MG63 (cell line): ENCODE data around the gene NME9. TPM values are rescaled to one million over a fixed set of nuclear protein-coding genes. Genes with fewer than 3 reads are reported as not detected.

Experiments used
- DNase-seq: peaks from one replicate; pipeline ENCODE4 v3.0.0-alpha.2; 2020
- H3K27me3 ChIP-seq: fragments of 250-450 bp; sonication (Bioruptor Pico); 2 replicates; pipeline ENCODE4 v1.5.1; 2020; ENCODE audit warnings: mild to moderate bottlenecking, moderate library complexity
- H3K36me3 ChIP-seq: fragments of 250-450 bp; sonication (Bioruptor Pico); 2 replicates; pipeline ENCODE4 v1.5.1; 2020; ENCODE audit warnings: mild to moderate bottlenecking, moderate library complexity
- H3K4me3 ChIP-seq: fragments of 250-450 bp; sonication (Bioruptor Pico); 2 replicates; pipeline ENCODE4 v1.5.1; 2020; ENCODE audit warnings: mild to moderate bottlenecking, moderate library complexity
- H3K9me3 ChIP-seq: fragments of 250-450 bp; sonication (Bioruptor Pico); 2 replicates; pipeline ENCODE4 v1.5.1; 2020; ENCODE audit warnings: mild to moderate bottlenecking, moderate library complexity
- total RNA-seq: library from RNA; depleted of rRNA; stranded (reverse); fragments of >200 nt; shearing (Covaris generic); gene quantifications from 2 replicates; pipeline ENCODE4 v1.2.3, GENCODE V29; 2014; ENCODE audit warnings: low replicate concordance

NME9 gene
- total RNA-seq, 1 experiment from 2014 or later = 3.1 TPM

DNA sequence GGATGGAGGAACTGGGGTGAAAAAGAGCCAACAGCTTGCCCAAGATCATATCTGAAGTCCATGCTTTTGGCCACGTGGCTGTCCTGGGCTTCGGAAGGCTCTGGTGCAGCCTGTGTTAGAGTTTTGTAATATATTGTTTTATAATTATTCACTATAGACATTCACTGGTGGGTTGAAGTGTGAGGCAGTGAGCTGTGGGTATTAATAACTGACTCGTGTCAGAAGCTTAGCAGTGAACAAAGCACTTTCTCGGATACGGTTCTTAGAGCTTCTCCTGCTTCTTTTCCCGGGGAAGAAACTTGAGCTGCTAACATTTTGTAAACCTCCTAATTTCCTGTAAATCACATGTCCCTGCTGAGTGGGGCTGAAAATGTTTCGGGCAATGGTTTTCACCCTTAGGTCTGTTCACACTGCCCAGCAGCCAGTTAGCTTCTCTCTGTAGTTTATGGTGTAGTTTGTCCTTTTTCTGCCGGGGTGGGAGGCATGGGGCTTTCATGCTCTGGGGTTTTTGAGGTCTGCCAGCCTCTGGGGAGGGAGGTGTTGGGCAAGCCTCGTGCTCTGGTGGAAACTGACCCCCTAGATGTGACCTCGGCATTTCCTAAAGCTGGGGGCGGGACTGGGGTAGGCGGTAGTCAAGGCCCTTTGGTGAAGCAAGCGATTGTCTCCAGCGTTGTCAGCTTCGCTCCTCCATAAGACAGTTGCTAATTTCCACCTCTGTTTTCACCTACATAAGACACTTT is 20.4 kb upstream of the NME9 start:
- Histone ChIP-seq H3K27me3 (no peaks in the 10 kb centered on the region), H3K36me3 (no peaks in the 10 kb centered on the region)
- DNase-seq = no peak

DNA sequence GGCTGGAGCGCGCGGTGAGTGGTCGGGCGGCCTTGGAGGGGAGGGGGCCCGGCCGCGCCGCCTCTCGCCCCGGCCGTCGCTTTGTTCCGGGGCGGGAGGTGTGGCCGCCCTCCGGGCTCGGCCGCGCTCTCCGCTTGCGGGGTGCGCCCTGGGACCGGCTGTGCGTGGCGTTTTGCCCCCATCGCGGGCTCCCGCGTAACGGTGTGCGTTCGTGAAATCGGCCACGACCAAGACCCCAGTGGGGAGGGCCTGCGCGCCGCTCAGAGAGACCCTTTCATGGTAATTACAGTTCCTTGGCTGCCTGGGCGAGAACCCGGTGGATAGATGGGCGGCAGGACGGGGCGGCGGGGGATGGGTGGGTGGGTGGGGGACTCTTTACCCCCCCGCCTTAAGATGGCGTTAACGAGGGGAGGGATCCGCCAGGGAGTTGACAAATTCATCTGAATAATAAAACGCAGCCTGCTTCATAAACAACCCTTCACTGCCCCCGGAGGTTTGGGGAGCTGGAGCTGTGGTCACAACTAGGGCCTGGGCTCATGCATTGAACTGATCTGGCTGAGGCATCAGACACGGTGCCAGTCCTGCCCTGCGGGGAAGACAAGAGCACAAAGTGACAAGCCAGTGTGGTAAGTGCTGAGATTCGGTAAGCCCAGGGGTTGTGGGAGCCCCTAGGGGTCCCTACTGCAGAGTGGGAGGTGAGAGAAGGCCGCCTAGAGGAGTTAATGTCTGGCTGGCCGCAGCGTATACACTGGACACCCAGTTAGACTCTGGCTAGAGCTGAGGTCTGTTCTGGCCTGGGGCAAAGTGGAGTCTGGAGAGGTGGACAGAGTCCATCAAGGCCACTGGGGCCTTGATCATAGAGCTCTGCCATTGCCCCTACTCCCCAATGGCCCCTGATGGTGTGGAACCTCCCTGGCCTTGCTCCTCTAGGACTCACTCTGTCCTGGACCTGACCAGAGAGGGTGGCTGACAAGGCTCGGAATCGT is 19.4 kb upstream of the NME9 start:
- H3K36me3 ChIP-seq = no peaks in the 10 kb centered on the region
- no peak for DNase-seq
- H3K27me3 ChIP-seq = no peaks in the 10 kb centered on the region
- H3K4me3 ChIP-seq = peak overlapping the region; percentile 52
- 0 out of 2 replicates have a peak, but pooled peaks cover 2% of the 10 kb centered on the region for H3K9me3 ChIP-seq

More for the DNA sequence above, 20.4 kb upstream of the NME9 start:
- H3K9me3 ChIP-seq = 0 out of 2 replicates have a peak, but pooled peaks cover 2% of the 10 kb centered on the region
- H3K4me3 ChIP-seq = no peak overlapping the region

DNA sequence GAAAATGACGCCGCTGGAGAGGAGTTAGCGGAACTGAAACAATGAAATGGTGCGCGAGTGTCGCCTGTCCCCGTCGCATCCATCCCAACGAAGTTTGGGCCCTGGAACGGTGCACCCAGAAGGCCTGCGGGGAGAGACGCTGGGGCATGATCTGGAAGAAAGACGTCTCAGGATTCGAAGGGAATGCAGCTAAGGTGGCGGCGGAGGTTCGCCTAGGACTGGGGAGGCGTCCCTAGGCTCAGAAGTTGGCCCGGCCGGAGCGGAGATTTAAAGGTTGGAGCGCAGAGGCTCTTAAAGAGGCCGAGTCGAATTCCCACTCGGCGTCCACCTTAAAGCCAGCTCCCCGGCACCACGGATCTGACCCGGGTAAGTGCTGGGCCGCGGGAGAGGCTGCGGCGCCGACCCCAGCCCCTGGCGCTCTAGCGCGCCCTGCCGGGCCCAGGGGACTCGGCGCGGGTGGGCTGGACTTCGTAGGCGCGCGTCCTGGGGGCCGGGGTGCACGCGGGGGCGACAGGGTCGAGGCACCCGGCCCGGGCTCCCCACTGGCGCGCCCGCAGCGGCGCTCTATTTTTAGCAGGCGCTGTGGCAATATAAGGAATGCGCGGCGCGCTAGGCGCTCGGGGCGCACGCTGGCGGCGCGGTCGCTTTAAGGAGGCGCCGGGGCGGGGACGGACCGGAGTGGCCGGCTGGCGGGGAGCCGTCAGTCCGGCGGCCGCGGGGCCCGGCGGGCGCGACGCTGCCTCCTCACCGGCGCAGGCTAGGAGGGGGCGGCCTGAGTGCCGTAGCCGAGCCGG is 18.5 kb upstream of the NME9 start, which contains the start of gene MRAS:
MRAS (plus strand) TSS at position 620 of the 794 bp plus-strand sequence. CDS start 24,305 bp downstream, outside the sequence.
- Histone ChIP-seq H3K9me3 (0 out of 2 replicates have a peak, but pooled peaks cover 2% of the 10 kb centered on the region), H3K27me3 (no peaks in the 10 kb centered on the region), H3K4me3 (peak within 1 kb of the TSS; percentile 52), H3K36me3 (no peaks in the 10 kb centered on the region)
- DNase-seq = peak; percentile 75

DNA sequence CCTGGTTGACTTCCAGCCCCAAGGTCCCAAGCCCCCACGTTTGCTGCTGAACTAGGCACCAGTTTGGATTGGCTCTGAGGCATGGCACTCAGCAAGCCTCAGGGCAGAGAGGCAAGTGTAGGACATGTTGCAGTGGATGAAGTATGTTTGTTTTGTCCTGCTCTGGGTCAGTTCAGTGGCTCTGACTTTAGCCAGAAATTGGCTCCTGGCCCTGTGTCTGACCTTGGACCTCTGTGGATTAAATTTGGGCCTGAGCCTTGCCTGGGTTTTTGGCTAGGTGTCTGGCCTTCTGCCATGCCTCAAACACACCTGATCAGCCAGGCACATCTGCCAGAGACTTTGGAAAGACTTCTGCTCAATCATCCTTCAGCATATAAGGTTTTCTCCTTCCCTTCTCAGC is 15.1 kb upstream of the NME9 start:
- Histone ChIP-seq H3K9me3 (0 out of 2 replicates have a peak, but pooled peaks cover 2% of the 10 kb centered on the region), H3K4me3 (no peak overlapping the region), H3K27me3 (no peaks in the 10 kb centered on the region), H3K36me3 (no peaks in the 10 kb centered on the region)
- DNase-seq = no peak

DNA sequence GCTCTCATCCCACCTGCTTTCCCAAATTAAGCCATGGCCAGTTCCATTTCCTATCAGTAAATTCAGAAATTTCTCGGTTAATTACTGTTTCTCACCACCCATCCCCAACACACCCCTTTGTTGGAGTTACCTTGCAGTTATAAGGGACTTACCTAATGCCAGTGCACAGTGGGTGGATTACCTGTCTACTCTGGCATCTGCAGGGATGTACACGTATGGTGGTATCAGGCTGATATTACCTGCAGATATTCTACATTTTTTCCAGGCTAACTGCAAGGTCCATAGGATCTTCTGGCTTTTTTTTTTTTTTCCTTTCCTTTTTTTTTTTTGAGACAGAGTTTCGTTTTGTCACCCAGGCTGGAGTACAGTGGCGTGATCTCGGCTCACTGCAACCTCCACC is 10.9 kb upstream of the NME9 start:
- H3K4me3 ChIP-seq = no peak overlapping the region
- H3K36me3 ChIP-seq = no peaks in the 10 kb centered on the region
- no peaks in the 10 kb centered on the region for H3K27me3 ChIP-seq
- no peaks in the 10 kb centered on the region for H3K9me3 ChIP-seq
- no peak for DNase-seq

DNA sequence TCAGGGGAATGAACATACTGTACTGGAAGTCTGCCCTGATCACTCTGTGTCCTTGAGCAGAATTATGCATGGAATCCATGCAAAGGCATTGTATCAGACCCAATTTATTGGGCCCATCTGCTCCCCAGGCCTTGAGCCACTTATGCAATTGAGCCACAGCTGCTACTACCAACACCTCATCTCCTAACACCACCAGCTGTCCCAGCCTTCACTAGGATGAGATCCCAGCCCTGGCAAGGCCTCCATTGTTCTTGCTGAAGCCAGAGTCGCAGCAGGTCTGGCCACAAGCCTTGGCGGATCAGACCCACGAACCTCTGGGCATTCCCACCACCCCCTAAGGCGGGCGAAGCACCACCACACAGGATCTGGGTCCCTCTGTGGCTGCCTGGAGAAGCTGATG is 9.2 kb upstream of the NME9 start:
- H3K9me3 ChIP-seq = no peaks in the 10 kb centered on the region
- DNase-seq = no peak
- no peak overlapping the region for H3K4me3 ChIP-seq

DNA sequence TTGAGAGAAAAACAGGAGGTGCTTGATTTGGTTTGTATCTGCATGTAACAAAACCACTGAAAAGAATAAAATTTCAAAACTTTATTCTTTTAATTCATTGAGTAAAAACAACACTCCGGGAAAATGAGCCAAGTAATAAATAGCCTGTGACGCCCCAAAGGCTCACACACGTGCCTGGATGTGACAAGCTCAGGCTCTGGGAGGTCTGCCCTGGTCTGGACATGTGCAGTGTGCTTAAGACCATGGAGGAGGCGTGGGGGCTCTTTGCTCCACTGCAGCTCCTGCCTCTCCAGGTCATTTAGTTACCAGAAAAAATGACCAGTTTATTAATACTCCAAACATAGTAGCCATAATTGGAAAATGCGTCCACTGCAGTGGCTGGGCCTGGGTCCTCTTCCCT is 8.6 kb upstream of the NME9 start:
- no peak overlapping the region for H3K4me3 ChIP-seq
- H3K9me3 ChIP-seq = no peaks in the 10 kb centered on the region
- peaks cover 14% of the 10 kb centered on the region for H3K27me3 ChIP-seq
- no peak for DNase-seq
- no peaks in the 10 kb centered on the region for H3K36me3 ChIP-seq

More for the DNA sequence above, 9.2 kb upstream of the NME9 start:
- Histone ChIP-seq H3K27me3 (peaks cover 11% of the 10 kb centered on the region), H3K36me3 (no peaks in the 10 kb centered on the region)

DNA sequence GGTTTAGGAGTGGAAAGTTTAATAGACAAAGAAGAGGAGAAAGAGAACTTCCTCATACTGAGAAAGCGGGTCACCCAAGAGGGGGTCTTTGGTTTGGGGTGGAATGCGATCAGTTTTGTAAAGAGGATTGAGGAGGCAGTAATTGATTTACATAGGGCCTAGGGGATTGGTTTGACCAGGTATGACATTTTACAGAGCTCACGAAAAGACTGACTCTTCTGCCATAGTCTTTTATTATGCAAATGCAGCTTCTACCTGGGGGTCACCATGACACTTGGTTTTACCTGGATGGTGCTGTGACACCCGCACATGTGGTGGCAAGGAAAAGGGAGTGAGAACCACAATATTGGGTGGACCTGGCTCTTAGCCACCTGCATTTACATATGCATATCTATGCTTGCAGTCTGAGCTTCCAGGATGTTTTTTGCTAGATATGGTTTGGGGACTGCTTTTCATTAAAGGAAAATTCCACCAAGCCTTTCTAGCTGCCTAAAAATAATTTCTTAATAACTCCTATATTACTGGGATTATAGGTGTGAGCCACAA is 6.9 kb upstream of the NME9 start:
- Histone ChIP-seq H3K4me3 (no peak overlapping the region), H3K27me3 (peaks cover 21% of the 10 kb centered on the region), H3K36me3 (no peaks in the 10 kb centered on the region), H3K9me3 (no peaks in the 10 kb centered on the region)
- DNase-seq = no peak

DNA sequence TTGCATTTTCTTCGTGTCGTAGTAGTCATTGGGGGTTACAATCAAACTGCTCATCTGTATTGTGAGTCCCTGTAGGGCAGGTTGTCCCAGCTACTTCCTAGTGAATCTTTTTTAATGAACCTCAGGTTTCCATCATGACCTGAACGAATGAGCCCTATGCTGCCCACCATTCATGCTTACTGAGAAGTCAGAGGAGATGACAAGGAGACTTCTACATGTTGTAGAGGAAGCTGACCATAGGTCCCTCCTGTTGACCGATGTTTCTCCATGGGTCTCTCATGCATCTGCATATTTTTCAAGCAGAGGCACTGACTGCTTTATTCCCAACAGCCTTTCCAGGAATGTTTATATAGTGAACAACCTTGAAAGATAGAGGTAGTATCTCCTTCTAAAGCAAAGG is 5.0 kb upstream of the NME9 start:
- H3K4me3 ChIP-seq = no peak overlapping the region
- H3K36me3 ChIP-seq = no peaks in the 10 kb centered on the region
- H3K9me3 ChIP-seq = no peaks in the 10 kb centered on the region
- no peak for DNase-seq
- H3K27me3 ChIP-seq = peaks cover 29% of the 10 kb centered on the region

DNA sequence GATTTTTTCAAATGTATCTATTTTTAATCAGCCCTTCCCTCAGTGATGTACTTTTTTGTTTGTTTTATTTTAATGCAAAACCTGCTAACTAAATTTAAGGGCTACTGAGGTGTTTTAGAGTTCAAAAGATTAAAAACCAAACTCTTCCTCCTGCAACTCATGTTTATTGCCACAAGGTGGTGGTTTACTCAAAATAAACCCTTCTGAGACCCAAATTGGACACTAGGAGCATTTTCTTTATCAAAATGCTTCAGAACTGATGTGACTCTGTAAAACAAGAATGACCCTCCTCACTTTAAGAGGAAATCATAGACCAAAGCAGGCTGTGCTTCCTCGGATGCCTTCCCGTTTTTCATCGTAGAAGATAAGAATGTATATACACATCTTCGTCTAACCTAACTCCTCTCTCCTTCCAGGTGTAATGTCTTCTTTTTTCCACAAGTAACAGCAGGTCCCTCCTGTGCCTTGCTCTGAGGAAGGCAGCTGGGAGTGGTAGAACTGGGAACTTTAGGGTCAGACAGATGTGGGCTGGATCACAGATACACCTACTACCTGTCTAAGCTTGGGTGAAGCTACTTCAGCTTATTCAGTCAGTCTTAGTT is 2.9 kb upstream of the NME9 start:
- H3K4me3 ChIP-seq = no peak overlapping the region
- no peaks in the 10 kb centered on the region for H3K9me3 ChIP-seq
- H3K27me3 ChIP-seq = peaks cover 36% of the 10 kb centered on the region
- no peak for DNase-seq
- H3K36me3 ChIP-seq = no peaks in the 10 kb centered on the region

DNA sequence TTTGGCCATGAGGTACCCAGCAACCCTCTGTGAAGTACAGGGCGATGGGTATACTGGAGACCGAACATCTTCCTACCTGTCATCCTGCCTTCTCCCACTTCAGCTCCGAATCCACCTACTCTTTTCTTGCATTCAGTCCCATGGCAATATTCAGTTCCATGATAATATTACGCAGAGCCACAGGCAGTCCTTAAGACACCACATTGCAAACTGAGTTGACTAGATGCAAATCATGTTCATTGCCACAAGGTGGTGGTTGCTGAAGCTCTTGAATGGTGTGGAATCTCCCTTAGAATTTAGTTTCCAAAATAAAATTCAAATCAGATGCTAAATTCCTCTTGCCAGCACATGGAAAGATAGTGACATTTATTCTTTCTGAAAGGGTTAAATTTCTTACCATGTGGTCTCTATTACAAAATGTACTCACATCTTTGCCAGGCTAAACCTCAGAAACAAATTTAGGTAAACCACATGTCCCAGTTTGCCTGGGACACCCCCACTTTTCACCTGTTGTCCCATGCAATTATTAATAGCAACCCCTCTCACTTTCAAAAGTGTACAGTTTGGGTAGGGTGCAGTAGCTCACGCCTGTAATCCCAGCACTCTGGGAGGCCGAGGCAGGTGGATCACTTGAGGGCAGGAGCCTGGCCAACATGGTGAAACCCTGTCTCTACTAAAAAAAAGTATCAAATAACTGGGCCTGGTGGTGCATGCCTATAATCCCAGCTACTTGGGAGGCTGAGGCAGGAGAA is 1.7 kb upstream of the NME9 start:
- Histone ChIP-seq H3K27me3 (peaks cover 36% of the 10 kb centered on the region), H3K9me3 (no peaks in the 10 kb centered on the region), H3K36me3 (no peaks in the 10 kb centered on the region), H3K4me3 (no peak overlapping the region)
- no peak for DNase-seq

DNA sequence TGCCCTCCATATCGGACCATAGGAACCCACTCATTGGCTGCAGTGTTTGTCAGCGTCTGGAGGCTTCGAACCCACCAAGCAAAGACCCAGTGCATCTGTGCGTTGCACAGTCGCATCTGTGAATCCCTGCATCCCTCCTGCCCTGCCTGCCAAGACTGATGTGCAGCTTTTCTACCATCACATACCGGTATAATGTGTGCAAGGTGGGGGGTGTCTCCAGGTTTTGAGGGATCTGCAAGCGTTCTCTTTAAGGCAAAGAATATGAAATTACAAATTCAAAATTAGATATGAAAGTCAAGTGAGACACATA is 288 bp upstream of the NME9 start:
- H3K4me3 ChIP-seq = peak overlapping the region; percentile 36
- H3K36me3 ChIP-seq = no peaks in the 10 kb centered on the region
- DNase-seq = no peak
- peaks cover 36% of the 10 kb centered on the region for H3K27me3 ChIP-seq
- H3K9me3 ChIP-seq = no peaks in the 10 kb centered on the region

DNA sequence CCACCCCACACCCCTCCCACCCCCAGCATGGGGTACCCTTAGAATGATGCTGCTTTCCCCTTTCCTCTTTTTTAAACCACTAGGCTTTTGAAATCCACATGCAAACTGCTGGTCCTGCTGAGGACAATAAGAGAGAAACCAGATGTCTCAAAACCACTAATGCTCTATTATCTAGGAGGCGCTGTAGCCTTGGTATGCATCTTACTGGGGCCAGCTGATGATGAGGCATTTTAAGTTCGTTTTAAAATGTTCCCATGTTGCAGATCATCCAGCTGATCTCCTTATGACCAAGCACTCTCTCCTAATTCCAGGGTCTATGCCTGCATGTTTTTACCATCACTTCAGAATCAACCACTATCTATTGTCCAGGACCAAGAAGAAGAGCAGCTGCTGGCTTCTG is 1.3 kb downstream of the NME9 start:
- no peaks in the 10 kb centered on the region for H3K9me3 ChIP-seq
- no peak for DNase-seq
- H3K4me3 ChIP-seq = no peak overlapping the region

DNA sequence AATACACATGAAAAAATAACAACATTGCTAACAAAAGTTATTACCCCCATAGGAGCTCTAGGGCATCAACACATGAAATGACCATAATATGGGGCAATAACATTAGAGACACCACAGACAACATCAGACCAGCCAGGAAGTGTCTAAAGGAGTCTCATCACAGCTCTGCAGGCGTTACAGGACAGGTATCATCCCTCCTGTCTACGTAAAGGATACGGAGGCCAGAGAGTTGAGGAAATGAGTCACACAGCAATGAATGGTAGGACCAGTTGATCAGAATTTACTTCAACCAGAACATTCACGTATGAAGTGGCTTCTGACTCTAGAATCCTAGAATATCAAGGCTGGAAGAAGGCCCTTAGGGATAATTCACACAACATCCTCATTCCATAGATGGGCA is 1.8 kb downstream of the NME9 start:
- no peak for DNase-seq
- Histone ChIP-seq H3K36me3 (no peaks in the 10 kb centered on the region), H3K27me3 (peaks cover 17% of the 10 kb centered on the region), H3K4me3 (no peak overlapping the region), H3K9me3 (no peaks in the 10 kb centered on the region)

More for the DNA sequence above, 1.3 kb downstream of the NME9 start:
- no peaks in the 10 kb centered on the region for H3K36me3 ChIP-seq
- peaks cover 22% of the 10 kb centered on the region for H3K27me3 ChIP-seq

DNA sequence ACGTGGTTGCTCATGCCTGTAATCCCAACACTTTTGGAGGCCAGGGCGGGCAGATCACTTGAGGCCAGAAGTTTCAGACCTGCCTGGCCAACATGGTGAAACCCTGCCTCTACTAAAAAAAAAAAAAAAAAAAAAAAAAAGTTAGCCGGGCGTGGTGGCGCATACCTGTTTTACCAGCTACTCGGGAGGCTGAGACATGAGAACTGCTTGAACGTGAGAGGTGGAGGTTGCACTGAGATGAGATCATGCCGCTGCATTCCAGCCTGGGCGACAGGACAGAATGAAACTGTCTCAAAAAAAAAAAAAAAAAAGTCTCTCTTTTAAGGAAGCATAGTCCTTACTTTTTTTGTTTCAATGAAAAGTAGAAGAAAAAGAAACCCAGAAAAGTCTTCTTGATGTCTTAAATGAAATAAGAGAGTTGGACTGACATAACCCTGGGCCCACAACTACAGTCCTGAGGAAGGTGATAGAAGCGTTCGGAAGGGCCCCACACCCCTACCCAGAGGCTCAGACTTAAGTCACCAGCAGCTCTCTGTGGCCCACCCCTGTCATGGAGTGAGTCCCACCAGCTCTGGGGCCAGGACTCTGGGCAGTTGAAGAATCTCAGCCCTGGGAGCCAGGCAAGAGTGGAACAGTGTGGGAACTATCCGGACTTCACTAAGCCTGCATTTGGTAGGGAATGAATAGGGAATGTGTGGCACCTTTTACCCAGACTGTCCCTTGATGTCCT is 2.6 kb downstream of the NME9 start:
- Histone ChIP-seq H3K36me3 (no peaks in the 10 kb centered on the region), H3K4me3 (no peak overlapping the region)
- DNase-seq = no peak

More for the DNA sequence above, 2.6 kb downstream of the NME9 start:
- Histone ChIP-seq H3K27me3 (peaks cover 15% of the 10 kb centered on the region), H3K9me3 (no peaks in the 10 kb centered on the region)
